Stimulated activated CD8-positive, alpha-beta memory T cell treated with anti-CD3 and anti-CD28 coated beads, Interleukin-4, amount 100 ng/mL, for 48 hours (primary cell): ENCODE measurements around the gene IFNAR2.

Source experiments
- DNase-seq: peaks from one replicate; pipeline ENCODE4 v3.0.0-alpha.2; 2020

Gene IFNAR2

DNA sequence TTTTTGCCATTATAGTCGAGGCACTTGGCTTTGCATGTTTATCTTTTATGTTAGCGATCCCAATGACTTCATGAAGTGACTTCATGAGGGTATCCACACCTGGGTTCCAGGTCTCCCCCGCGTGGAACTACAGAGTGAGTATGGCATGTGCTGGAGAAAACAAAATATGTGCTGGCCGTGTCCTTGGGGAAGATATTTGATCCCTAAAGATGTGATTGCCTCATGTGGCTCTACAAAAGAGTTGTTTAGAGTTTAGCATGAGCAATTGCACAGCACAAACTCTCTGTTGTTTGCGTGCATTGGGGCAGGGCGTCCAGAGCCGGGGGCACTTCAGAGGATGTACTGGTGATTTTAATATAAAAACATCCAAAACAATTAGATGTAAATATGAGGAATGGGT is 41.2 kb downstream of the IFNAR2 start:
- no peak for DNase-seq

DNA sequence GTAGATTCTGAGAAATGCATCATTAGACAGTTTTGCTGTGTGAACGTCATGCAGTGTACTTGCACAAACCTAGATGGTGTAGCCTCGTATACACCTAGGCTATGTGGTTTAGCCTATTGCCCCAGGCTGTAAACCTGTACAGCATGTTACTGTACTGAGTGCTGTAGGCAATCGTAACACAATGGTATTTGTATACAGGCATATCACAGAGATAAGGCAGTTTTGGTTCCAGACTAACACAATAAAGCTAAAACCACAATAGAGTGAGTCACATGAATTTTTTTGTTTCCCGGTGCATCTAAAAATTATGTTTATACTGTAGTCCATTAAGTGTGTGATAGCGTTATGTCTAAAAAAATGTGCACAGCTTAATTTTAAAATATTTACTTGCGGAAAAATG is 43.3 kb downstream of the IFNAR2 start:
- DNase-seq: no peak

DNA sequence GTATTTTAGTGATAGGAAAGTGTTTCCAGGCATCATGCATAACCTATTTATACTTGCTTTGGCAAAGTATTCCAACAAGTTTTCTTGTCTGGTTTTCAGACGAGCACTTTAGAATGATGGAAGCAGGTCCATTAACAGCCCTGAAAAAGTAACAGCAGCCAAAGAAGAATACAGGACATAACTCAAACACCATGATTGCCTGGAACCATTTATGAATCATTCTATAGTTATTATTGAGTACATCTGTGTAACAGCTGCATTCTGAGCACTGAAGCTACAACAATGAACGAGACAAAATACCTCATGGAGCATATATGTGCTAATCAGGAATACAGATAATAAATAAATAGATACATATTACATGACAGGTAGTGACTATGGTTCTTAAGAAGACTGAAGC is 49.0 kb downstream of the IFNAR2 start:
- no peak for DNase-seq

DNA sequence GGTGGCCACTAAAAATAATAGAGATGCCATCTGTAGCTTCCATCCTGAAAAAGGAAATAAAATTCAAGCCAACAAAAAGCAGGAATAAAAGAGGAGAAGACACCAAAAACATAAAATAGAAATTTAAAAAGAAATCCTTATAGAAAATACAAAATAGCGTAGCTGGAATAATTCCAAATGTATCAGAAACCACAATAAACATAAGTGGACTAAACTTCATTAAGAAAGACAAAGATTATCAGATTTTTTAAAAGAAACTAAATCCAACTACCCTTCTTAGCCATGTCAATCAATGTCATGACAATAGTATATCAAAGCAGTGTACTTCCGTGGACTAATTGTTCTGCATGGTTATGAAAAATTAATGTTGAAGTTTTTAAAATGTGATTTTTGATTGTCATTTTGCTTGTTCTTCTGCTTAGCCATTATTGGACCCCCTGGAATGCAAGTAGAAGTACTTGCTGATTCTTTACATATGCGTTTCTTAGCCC is 49.6 kb downstream of the IFNAR2 start:
- no peak for DNase-seq
